Stomach (tissue), 4 donors: ENCODE results near the gene OR13C8.

Experiments
- EP300 ChIP-seq: sonication (generic); formaldehyde crosslinking; IDR thresholded peaks from one replicate; pipeline ENCODE4 v1.6.1; 2017; ENCODE audit warnings: antibody characterized with exemption
- POLR2A ChIP-seq, 4 donors: fragments of 450-650 bp; IDR thresholded peaks; one replicate each; pipeline ENCODE4 v1.6.1; 2016; ENCODE audit warnings: antibody characterized with exemption in 4 of 4, control low read depth in 2 of 4, mild to moderate bottlenecking in 1 of 4, moderate library complexity in 1 of 4
- POLR2AphosphoS5 ChIP-seq, 3 donors: sonication (generic); formaldehyde crosslinking; IDR thresholded peaks; one replicate each; pipeline ENCODE4 v1.6.1; 2016; ENCODE audit warnings: antibody characterized with exemption in 3 of 3
- TF ChIP-seq, protein P1 (sequence below), 7 experiments: fragments of 450-650 bp in 4 of 7; fragments of 200-600 bp in 3 of 7; sonication (generic) in 3 of 7; IDR thresholded peaks; one replicate each; pipeline ENCODE4 v1.5.1; 2016 to 2019; ENCODE audit warnings: antibody characterized with exemption in 7 of 7, control low read depth in 2 of 7, mild to moderate bottlenecking in 1 of 7

DNA sequence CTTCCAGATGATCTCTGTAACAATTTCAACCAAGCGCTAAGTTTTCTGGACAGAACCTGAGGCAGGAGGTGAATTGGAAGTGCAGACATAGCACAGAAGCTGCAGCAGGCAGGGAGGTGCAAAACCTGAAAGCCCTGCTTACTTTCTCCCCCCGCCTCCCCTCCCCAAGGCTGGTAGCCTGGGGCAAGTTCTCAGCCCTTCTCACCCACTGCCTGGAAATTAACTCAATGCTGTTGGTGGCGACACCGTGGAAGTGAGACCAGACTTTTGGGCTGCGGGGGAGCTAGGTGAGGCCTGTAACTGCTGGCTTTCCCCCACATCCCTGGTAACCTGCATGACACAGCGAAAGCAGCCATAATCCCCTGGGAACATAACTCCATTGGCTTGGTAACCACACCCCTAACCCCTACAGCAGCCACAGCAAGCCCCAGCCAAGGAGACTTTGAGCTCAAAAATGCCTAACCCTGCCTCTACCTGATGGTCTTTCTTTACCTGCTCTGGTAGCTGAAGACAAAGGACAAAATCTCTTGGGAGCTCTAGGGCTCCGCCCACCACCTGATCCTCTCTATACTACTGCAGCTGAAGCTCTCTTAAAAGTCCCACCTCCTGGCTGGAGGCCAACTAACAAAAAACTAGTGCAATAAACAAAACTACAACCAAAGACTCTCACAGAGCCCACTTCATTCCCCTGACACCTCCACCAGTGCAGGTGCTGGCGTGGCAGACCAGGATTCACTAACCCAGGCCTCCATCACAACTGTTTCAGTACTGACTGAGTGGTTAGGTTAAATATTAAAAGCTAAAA is 11.9 kb upstream of the OR13C8 start:
- TF ChIP-seq POLR2A (IDR thresholded peaks at IDR 0.05) = no peak
- TF ChIP-seq, protein P1, sequence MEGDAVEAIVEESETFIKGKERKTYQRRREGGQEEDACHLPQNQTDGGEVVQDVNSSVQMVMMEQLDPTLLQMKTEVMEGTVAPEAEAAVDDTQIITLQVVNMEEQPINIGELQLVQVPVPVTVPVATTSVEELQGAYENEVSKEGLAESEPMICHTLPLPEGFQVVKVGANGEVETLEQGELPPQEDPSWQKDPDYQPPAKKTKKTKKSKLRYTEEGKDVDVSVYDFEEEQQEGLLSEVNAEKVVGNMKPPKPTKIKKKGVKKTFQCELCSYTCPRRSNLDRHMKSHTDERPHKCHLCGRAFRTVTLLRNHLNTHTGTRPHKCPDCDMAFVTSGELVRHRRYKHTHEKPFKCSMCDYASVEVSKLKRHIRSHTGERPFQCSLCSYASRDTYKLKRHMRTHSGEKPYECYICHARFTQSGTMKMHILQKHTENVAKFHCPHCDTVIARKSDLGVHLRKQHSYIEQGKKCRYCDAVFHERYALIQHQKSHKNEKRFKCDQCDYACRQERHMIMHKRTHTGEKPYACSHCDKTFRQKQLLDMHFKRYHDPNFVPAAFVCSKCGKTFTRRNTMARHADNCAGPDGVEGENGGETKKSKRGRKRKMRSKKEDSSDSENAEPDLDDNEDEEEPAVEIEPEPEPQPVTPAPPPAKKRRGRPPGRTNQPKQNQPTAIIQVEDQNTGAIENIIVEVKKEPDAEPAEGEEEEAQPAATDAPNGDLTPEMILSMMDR (IDR thresholded peaks at IDR 0.05) = no peak
- TF ChIP-seq POLR2AphosphoS5 (IDR thresholded peaks at IDR 0.05) = no peak
- no peak for TF ChIP-seq EP300
